ENCODE data around the gene ADGRL1. TPM values are rescaled to one million over a fixed set of nuclear protein-coding genes. Genes with fewer than 3 reads are reported as not detected.
"Not testable (repeated sequence)": the region's sequence is repeated elsewhere in the genome, so short reads cannot be mapped to it uniquely, and the experiment has no call there.

Gene ADGRL1
- total RNA-seq, 1 experiment from 2014 or later = 117 TPM

GRCh38 chr19:14189415-14189814 lies 16.6 kb downstream of the ADGRL1 start:
- H3K4ac ChIP-seq (ENCODE audit: low read depth, low read length) = no peak overlapping the region
- Mint-ChIP-seq H3K27ac (no peak overlapping the region), H3K4me3 (no peak overlapping the region), H3K36me3 (ENCODE audit: insufficient read depth in 1 of 3, low read depth in 3 of 3) (peaks cover 3 to 22% (median 16%) of the 10 kb centered on the region in 3 experiments; a peak in 6 of 7 replicates), H3K27me3 (ENCODE audit: low read depth) (no peaks in the 10 kb centered on the region; the same call in 1 of the 2 replicates), H3K9me3 (no peaks in the 10 kb centered on the region), H3K4me1 (peaks cover 0 to 13% of the 10 kb centered on the region in 2 experiments; a peak in 2 of 4 replicates)
- H3K4me2 ChIP-seq (ENCODE audit: insufficient read depth, insufficient read length, low read length) = no peak overlapping the region
- H3K27ac ChIP-seq (ENCODE audit: insufficient read length, low read depth, low read length) = no peak overlapping the region
- H2AK5ac ChIP-seq (ENCODE audit: insufficient read length, low read length) = no peak overlapping the region
- H3K27me3 ChIP-seq (ENCODE audit: insufficient read depth, low read length) = no peaks in the 10 kb centered on the region
- H3K14ac ChIP-seq (ENCODE audit: insufficient read depth, low read length) = no peak overlapping the region
- no peaks in the 10 kb centered on the region for H3K4me1 ChIP-seq (ENCODE audit: insufficient read depth, low read length)
- H3K23ac ChIP-seq (ENCODE audit: insufficient read length, low read depth, low read length) = no peak overlapping the region
- peaks cover 14% of the 10 kb centered on the region for H3K79me1 ChIP-seq (ENCODE audit: insufficient read depth, low read depth, low read length, poor library complexity, severe bottlenecking)
- H2AFZ ChIP-seq (ENCODE audit: low read length) = no peak overlapping the region
- no peak overlapping the region for H2BK20ac ChIP-seq (ENCODE audit: low read depth, low read length, poor library complexity, severe bottlenecking)
- H2BK5ac ChIP-seq (ENCODE audit: insufficient read length, low read length) = no peak overlapping the region
- no peak overlapping the region for H3K18ac ChIP-seq (ENCODE audit: insufficient read length, low read depth, low read length)
- no peak overlapping the region for H4K5ac ChIP-seq (ENCODE audit: insufficient read length, low read depth, low read length)
- no peaks in the 10 kb centered on the region for H3K9me3 ChIP-seq (ENCODE audit: control insufficient read depth, low read depth, low read length)
- no peaks in the 10 kb centered on the region for H3K23me2 ChIP-seq (ENCODE audit: insufficient read length, low read depth, low read length, poor library complexity, severe bottlenecking)
- no peak overlapping the region for H2BK12ac ChIP-seq (ENCODE audit: insufficient read length, low read depth, low read length)
- peaks cover 20% of the 10 kb centered on the region; the same call in 1 of the 2 replicates for H3K79me2 ChIP-seq (ENCODE audit: insufficient read depth, low read length)
- no peak overlapping the region for H2BK15ac ChIP-seq (ENCODE audit: low read depth, low read length)
- H3T11ph ChIP-seq (ENCODE audit: low read length) = no peak overlapping the region
- no peak overlapping the region for H3K56ac ChIP-seq (ENCODE audit: insufficient read length, low read depth, low read length)
- peaks cover 3% of the 10 kb centered on the region for H4K20me1 ChIP-seq (ENCODE audit: control insufficient read depth, insufficient read depth, insufficient read length)
- no peak overlapping the region for H4K8ac ChIP-seq (replicated peaks; ENCODE audit: insufficient read length, low read depth, low read length)
- no CpG with 5 or more reads among the region's 12 CpGs for WGBS (ENCODE audit: extremely low coverage, insufficient read length, low lambda C conversion rate)
- H3K9ac ChIP-seq (ENCODE audit: extremely low read depth, insufficient read length, low read length) = no peak overlapping the region
- no peak overlapping the region for H4K91ac ChIP-seq (ENCODE audit: insufficient read length, low read depth, low read length)
- DNase-seq = no peak
- H2BK120ac ChIP-seq (ENCODE audit: low read depth, low read length, poor library complexity, severe bottlenecking) = no peak overlapping the region
- no peak for TF ChIP-seq CTCF (conservative IDR thresholded peaks at IDR 0.05)

- not testable (repeated sequence) for H3K56ac ChIP-seq (ENCODE audit: insufficient read length, low read depth, low read length); H3K23me2 ChIP-seq (ENCODE audit: insufficient read length, low read depth, low read length, poor library complexity, severe bottlenecking); H2BK15ac ChIP-seq (ENCODE audit: low read depth, low read length); H3K4me1 ChIP-seq (ENCODE audit: insufficient read depth, low read length); H2BK20ac ChIP-seq (ENCODE audit: low read depth, low read length, poor library complexity, severe bottlenecking); H4K20me1 ChIP-seq (ENCODE audit: control insufficient read depth, insufficient read depth, insufficient read length); H2AFZ ChIP-seq (ENCODE audit: low read length); H3K27me3 ChIP-seq (ENCODE audit: insufficient read depth, low read length); H3T11ph ChIP-seq (ENCODE audit: low read length); DNase-seq; H3K9me3 ChIP-seq (ENCODE audit: control insufficient read depth, low read depth, low read length); H2BK12ac ChIP-seq (ENCODE audit: insufficient read length, low read depth, low read length); H3K18ac ChIP-seq (ENCODE audit: insufficient read length, low read depth, low read length); H3K9me3 Mint-ChIP-seq; H4K91ac ChIP-seq (ENCODE audit: insufficient read length, low read depth, low read length); H3K27ac ChIP-seq (ENCODE audit: insufficient read length, low read depth, low read length); H2AK5ac ChIP-seq (ENCODE audit: insufficient read length, low read length); H3K14ac ChIP-seq (ENCODE audit: insufficient read depth, low read length); H2BK120ac ChIP-seq (ENCODE audit: low read depth, low read length, poor library complexity, severe bottlenecking); H3K27me3 Mint-ChIP-seq (ENCODE audit: low read depth); H3K4me2 ChIP-seq (ENCODE audit: insufficient read depth, insufficient read length, low read length); H3K9ac ChIP-seq (ENCODE audit: extremely low read depth, insufficient read length, low read length); H4K8ac ChIP-seq (replicated peaks; ENCODE audit: insufficient read length, low read depth, low read length); H3K4me3 Mint-ChIP-seq; H4K5ac ChIP-seq (ENCODE audit: insufficient read length, low read depth, low read length); H3K4ac ChIP-seq (ENCODE audit: low read depth, low read length); H2BK5ac ChIP-seq (ENCODE audit: insufficient read length, low read length); H3K23ac ChIP-seq (ENCODE audit: insufficient read length, low read depth, low read length)
- Histone ChIP-seq H3K79me1 (ENCODE audit: insufficient read depth, low read depth, low read length, poor library complexity, severe bottlenecking) (peaks cover 15% of the 10 kb centered on the region), H3K79me2 (ENCODE audit: insufficient read depth, low read length) (peaks cover 20% of the 10 kb centered on the region; the same call in 1 of the 2 replicates)
- WGBS (ENCODE audit: extremely low coverage, insufficient read length, low lambda C conversion rate) = no CpG with 5 or more reads among the region's 7 CpGs
- Mint-ChIP-seq H3K4me1 (peaks cover 0 to 13% of the 10 kb centered on the region in 2 experiments; a peak in 2 of 4 replicates), H3K27ac (peak overlapping the region in 2 of 3 experiments; percentile 60 to 82; a peak in 1 of 7 replicates), H3K36me3 (ENCODE audit: insufficient read depth in 1 of 3, low read depth in 3 of 3) (peaks cover 3 to 22% (median 16%) of the 10 kb centered on the region in 3 experiments; a peak in 6 of 7 replicates)
Observed at GRCh38 chr19:14188086-14188485, 17.9 kb downstream of the ADGRL1 start.

Measured in H9 (cell line).